CD4-positive, alpha-beta T cell treated with Interleukin-4 for 4 hours (primary cell): ENCODE results near the gene ACSS2.
"Not testable (repeated sequence)": the region's sequence is repeated elsewhere in the genome, so short reads cannot be mapped to it uniquely, and the experiment has no call there.

Experiments
- DNase-seq: peaks from one replicate; pipeline ENCODE4 v3.0.0-alpha.2; 2020

ACSS2 gene

GRCh38 chr20:34875642-34876405 is 588 bp upstream of the ACSS2 start:
- peak; percentile 94 for DNase-seq

DNA sequence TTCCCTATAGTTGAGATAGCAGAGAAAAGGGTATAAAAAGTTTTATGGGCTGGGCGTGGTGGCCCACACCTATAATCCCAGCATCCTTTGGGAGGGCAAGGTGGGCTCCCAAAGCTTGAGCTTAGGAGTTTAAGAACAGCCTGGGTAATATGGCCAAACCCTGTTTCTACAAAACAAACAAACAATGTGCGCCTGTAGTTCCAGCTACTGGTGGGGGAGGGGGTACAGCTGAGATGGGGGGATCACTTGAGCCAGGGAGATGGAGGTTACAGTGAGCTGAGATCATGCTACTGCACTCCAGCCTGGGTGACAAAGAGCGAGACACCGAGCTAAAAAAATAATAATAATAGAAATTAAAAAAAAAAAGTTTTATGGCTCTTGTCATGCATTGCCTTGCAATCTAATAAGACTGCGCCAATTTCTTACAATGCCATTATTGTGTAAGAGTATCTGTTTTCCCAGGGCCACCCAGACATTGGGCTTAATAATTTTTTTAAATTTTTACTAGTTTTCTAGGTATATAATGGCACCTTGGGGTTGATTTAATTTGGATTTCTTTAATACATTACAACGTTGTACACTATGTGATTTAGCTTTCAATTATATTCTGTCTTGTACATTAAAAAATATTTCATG is 3.9 kb downstream of the ACSS2 start:
- DNase-seq = no peak

DNA sequence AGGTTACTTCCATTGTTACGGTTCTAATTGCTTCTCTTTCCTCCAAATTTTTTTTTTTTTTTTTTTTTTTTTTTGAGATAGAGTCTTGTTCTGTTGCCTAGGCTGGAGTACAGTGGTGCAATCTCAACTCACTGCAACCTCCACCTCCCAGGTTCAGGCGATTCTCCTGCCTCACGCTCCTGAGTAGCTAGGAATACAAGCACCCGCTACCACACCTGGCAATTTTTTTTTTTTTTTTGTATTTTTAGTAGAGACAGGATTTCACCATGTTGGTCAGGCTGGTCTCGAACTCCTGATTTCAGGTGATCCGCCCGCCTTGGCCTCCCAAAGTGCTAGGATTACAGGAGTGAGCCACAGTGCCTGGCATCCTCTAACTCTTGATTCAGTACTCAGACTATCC is 4.6 kb downstream of the ACSS2 start:
- DNase-seq = not testable (repeated sequence)

DNA sequence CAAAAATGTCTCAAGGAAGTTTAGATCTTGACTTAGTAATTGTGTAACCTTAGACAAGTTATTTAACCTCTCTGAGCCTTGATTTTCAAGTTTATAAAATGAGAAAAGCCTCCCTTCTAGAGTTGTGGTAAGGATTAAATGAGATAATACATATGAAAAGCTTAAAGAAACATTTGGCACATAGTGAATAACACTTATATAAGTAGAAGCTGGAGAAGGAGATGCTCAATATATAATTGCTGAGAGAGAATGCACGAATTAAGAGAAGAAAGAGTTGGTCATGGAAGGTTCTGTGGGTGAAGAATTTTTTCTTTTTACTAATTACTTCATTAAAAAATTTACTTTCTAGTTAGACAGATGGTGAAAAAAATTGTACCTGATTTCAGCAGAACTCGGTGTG is 5.3 kb downstream of the ACSS2 start:
- DNase-seq = no peak

GRCh38 chr20:34883087-34883688 is 6.8 kb downstream of the ACSS2 start:
- no peak for DNase-seq

DNA sequence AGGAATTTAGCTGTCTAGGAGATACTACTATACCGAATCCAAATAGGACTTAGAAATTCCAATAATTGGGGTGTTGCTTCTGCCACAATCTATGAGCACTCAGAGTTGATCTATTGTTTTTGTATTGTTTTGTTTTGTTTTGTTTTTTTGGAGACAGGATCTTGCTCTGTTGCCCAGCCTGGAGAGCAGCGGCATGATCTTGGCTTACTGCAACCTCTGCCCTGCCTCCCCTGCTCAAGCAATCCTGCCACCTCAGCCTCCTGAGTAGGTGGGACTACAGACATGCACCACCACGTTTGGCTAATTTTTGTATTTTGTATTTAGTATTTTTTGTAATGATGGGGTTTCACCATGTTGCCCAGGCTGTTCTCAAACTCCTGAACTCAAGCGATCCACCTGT is 7.4 kb downstream of the ACSS2 start:
- DNase-seq = no peak

DNA sequence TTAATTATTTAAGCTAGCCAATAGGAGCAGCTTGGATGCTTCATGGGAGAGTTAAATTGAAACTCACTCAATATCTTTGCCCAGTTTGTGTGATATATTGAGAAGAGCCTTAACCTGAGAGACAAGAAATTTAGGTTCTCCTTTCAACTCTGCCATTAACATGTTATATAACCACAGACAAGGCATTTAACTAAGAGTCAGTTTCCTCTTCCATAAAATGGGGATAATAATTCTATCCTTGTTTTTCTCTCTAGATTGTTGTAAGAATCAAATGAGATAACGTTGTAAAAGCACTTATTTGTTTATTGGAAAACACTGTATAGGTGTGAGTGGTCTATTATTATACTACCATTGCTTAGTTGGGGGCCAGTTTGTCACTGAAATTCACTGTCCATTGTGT is 7.8 kb downstream of the ACSS2 start:
- no peak for DNase-seq

DNA sequence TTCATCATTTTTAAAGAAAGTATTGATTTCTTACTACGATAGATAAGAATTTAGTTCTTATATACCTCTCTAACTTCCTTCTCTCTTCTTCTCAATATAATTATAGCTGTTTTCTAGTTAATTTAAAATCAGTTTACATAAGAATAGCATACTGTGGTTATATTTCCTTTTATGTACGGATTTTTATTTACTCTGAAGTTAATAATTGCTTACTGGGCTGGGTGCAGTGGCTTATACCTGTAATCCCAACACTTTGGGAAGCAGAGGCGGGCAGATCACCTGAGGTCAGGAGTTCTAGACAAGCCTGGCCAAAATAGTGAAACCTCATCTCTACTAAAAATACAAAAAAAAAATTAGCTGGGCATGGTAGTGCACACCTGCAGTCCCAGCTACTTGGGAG is 9.7 kb downstream of the ACSS2 start:
- no peak for DNase-seq

- DNase-seq = no peak
Observed at GRCh38 chr20:34887023-34887422, 10.6 kb downstream of the ACSS2 start.

DNA sequence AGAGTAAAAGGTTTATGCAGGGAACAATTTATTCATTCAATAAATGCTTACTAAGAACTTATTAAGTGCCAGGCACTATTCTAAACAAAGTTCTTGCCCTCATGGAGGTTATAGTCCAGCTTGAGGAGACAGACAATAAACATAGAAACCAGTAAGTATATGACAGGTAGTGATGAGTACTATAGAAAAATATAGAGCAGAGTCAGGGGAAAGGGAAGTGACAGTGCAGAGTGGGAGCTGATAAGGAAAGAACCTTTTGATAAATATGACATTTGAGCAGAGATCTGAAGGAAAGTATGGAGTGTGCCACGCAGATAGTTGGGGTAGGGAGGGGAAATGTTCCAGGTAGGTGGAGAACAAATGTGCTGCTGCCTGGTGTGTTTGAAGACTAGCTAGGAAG is 12.1 kb downstream of the ACSS2 start:
- no peak for DNase-seq

DNA sequence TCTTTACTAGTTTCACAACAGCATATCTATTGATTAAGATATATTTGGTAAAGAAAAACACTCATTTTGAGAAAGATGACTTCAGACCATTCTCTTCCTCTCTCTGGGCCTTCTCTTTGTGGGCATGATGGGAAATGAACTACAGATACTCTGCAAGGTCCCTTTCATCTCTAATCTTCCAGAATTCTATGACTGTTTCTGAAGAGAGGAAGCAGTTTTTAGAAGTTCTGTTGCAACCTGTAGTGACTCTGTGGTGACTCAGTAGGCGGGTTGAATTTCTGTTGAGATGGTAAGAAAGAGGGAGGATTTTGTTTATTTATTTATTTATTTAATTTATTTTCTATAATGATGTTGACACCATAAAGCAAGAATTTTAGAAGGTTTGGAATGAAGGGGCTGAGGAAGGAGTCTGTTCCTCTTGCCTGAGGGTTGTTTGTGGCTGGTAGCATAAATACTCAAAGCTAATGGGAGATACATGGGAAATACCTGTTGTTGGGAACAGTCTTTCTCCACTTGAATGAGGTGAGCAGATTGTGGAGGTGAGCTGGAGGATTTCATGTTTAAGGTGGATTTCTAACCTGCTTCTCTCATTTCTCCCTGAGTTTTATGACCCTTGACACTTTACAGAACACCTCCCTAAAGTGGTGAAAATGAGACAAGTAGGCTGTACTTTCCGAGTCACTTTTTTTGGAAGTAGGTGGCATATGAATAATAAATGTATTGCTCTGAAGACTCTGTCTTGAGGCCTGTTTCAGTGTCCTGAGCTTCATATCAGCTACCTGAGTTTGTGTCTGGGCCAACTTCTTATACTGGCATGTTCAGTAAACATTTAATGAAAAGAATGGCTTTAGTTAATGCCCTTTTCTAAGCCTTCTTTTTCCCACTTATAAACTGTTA is 15.0 kb downstream of the ACSS2 start:
- peak; percentile 35 for DNase-seq

GRCh38 chr20:34892671-34893070 is 16.3 kb downstream of the ACSS2 start:
- no peak for DNase-seq

GRCh38 chr20:34894723-34895122 is 18.3 kb downstream of the ACSS2 start:
- no peak for DNase-seq

DNA sequence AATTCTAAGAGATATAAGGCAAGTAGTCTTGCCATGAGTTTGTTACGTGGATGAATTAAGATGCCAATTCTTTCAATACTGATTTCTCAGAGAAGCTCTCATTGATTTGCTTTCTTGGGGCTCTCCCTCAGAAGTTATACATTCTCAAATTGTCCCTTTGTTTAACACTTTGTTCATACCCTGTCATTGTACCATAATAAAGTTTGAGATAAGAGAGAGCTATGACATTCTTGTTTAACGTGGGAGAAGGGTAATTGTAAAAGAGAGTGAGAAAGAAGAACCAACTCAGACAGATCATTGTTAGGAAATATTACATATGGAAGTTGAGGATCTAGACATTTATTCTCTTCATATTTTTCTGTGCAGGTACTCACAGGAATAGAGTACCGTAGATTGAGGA is 19.1 kb downstream of the ACSS2 start:
- DNase-seq = no peak

GRCh38 chr20:34896086-34896621 is 19.7 kb downstream of the ACSS2 start:
- no peak for DNase-seq

DNA sequence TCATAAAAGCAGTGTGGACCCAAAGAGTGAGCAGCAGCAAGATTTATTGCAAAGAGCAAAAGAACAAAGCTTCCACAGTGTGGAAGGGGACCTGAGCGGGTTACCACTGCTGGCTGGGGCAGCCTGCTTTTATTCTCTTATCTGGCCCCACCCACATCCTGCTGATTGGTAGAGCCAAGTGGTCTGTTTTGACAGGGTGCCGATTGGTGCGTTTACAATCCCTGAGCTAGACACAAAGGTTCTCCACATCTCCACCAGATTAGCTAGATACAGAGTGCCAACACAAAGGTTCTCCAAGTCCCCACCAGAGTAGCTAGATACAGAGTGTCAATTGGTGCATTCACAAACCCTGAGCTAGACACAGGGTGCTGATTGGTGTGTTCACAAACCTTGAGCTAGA is 21.7 kb downstream of the ACSS2 start:
- DNase-seq = not testable (repeated sequence)

DNA sequence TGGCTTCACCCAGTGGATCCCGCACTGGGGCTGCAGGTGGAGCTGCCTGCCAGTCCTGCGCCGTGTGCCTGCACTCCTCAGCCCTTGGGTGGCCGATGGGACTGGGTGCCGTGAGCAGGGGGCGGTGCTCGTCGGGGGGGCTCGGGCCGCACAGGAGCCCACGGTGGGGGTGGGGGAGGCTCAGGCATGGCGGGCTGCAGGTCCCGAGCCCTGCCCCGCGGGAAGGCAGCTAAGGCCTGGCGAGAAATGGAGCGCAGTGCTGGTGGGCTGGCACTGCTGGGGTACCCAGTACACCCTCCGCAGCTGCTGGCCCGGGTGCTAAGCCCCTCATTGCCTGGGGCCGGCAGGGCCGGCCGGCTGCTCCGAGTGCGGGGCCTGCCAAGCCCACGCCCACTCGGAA is 22.3 kb downstream of the ACSS2 start:
- DNase-seq = not testable (repeated sequence)

GRCh38 chr20:34904202-34904621 is 27.8 kb downstream of the ACSS2 start:
- DNase-seq = no peak

GRCh38 chr20:34907616-34908469 is 31.4 kb downstream of the ACSS2 start:
- no peak for DNase-seq

DNA sequence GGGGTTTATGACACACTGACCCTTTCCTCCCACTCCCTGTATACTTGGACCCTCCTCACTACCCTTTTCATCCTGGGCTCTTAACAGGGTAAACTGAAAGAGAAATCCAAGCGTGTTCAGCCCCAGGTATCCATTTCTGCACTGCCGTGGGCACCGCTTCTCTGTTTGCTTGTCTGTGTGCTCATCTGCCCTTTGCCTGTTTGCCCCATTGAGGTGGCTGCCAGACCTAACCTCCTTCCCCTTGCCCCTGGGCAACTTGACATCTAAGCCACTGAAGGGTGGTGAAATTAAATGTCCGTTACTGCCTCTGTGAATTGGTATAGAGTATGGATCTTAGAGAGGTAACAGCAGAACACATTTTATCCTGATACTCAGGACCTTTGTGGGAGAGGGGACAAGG is 38.7 kb downstream of the ACSS2 start:
- DNase-seq = no peak

DNA sequence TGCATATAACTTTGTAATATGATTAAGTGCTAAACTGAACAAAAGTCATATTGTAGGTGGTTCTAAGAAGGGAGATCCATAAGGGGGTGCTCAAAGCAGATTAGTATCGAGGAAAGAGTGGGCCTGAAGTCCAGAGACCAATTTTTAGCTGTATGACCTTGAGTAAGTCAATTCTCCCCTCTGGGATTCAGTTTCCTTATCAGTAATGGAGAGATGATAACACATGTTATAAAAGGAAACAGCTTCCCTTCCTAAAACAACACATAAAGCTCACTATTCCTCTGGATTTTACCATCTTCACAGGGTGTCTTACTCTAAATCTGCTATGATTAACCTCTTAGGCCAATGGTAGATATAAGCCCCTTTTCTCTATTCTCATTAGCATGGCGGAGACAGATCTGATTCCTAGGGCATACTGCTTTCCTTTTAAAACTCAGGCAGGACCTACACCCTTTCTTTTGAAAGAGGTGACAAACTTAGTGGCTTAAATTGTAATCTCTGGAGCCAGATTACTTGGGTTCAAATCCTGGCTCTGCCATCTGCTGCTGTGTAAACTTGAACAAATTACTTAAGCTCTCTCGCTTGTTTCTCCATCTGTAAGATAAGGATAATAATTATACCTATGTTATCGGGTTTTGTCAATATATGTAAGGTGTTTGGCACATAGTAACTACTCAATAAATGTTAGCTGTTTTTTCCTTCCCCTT is 39.5 kb downstream of the ACSS2 start:
- no peak for DNase-seq
